IPS-20b (cell line): ENCODE data around the gene CAMK2B.
"Not testable (repeated sequence)": the region's sequence is repeated elsewhere in the genome, so short reads cannot be mapped to it uniquely, and the experiment has no call there.

Source experiments
- H3K27ac ChIP-seq: one replicate; pipeline ENCODE4 v1.5.1; 2013; ENCODE audit warnings: low read length
- H3K27me3 ChIP-seq: 2 replicates; pipeline ENCODE4 v1.6.1; 2013; ENCODE audit warnings: mild to moderate bottlenecking, low read length, inconsistent platforms; ENCODE audit not compliant: insufficient read depth
- H3K36me3 ChIP-seq: 2 replicates; pipeline ENCODE4 v1.6.1; 2013; ENCODE audit warnings: low read depth, mild to moderate bottlenecking, inconsistent platforms, low read length, moderate library complexity; ENCODE audit not compliant: insufficient read depth
- H3K4me1 ChIP-seq: 2 replicates; pipeline ENCODE4 v1.6.1; 2013; ENCODE audit warnings: mild to moderate bottlenecking, control low read depth, inconsistent platforms, low read length, moderate library complexity; ENCODE audit not compliant: insufficient read depth
- H3K4me3 ChIP-seq: 2 replicates; pipeline ENCODE4 v1.5.1; 2013; ENCODE audit warnings: mild to moderate bottlenecking, low read length, inconsistent platforms
- H3K9ac ChIP-seq: 2 replicates; pipeline ENCODE4 v1.6.1; 2013; ENCODE audit warnings: low read depth, mild to moderate bottlenecking, inconsistent platforms, low read length, moderate library complexity
- H3K9me3 ChIP-seq: 2 replicates; pipeline ENCODE4 v1.6.1; 2013; ENCODE audit warnings: mild to moderate bottlenecking, low read depth, low read length, inconsistent platforms; ENCODE audit not compliant: insufficient read depth

CAMK2B gene

GRCh38 chr7:44185729-44186128, 139.7 kb downstream of the CAMK2B start:
- H3K27ac ChIP-seq: no peak overlapping the region
- H3K36me3 ChIP-seq: no peaks in the 10 kb centered on the region
- H3K4me3 ChIP-seq: no peak overlapping the region
- no peaks in the 10 kb centered on the region for H3K27me3 ChIP-seq
- no peak overlapping the region for H3K9ac ChIP-seq
- H3K4me1 ChIP-seq: 0 out of 2 replicates have a peak, but pooled peaks cover 2% of the 10 kb centered on the region
- peaks cover 7% of the 10 kb centered on the region; the same call in 1 of the 2 replicates for H3K9me3 ChIP-seq

- H3K9ac ChIP-seq: no peak overlapping the region
- H3K4me1 ChIP-seq: 0 out of 2 replicates have a peak, but pooled peaks cover 2% of the 10 kb centered on the region
- H3K4me3 ChIP-seq: no peak overlapping the region
Measured at GRCh38 chr7:44184873-44185446, 140.4 kb downstream of the CAMK2B start.

GRCh38 chr7:44184206-44184872, 141.1 kb downstream of the CAMK2B start:
- no peaks in the 10 kb centered on the region for H3K27me3 ChIP-seq
- H3K36me3 ChIP-seq: no peaks in the 10 kb centered on the region
- H3K9me3 ChIP-seq: peaks cover 7% of the 10 kb centered on the region; the same call in 1 of the 2 replicates
- no peak overlapping the region for H3K27ac ChIP-seq
- H3K4me1 ChIP-seq: 0 out of 2 replicates have a peak, but pooled peaks cover 2% of the 10 kb centered on the region
- no peak overlapping the region for H3K9ac ChIP-seq
- no peak overlapping the region for H3K4me3 ChIP-seq

More at GRCh38 chr7:44184873-44185446, 140.4 kb downstream of the CAMK2B start:
- Histone ChIP-seq H3K9me3 (peaks cover 7% of the 10 kb centered on the region; the same call in 1 of the 2 replicates), H3K36me3 (no peaks in the 10 kb centered on the region), H3K27ac (no peak overlapping the region), H3K27me3 (no peaks in the 10 kb centered on the region)

GRCh38 chr7:44183386-44183785, 142.0 kb downstream of the CAMK2B start:
- H3K36me3 ChIP-seq: no peaks in the 10 kb centered on the region
- H3K27me3 ChIP-seq: no peaks in the 10 kb centered on the region
- no peak overlapping the region for H3K27ac ChIP-seq
- H3K4me1 ChIP-seq: 0 out of 2 replicates have a peak, but pooled peaks cover 2% of the 10 kb centered on the region
- peaks cover 7% of the 10 kb centered on the region; the same call in 1 of the 2 replicates for H3K9me3 ChIP-seq
- H3K9ac ChIP-seq: no peak overlapping the region
- no peak overlapping the region for H3K4me3 ChIP-seq

- Histone ChIP-seq H3K9ac (no peak overlapping the region), H3K27me3 (no peaks in the 10 kb centered on the region), H3K4me1 (0 out of 2 replicates have a peak, but pooled peaks cover 2% of the 10 kb centered on the region), H3K36me3 (no peaks in the 10 kb centered on the region), H3K4me3 (no peak overlapping the region), H3K9me3 (peaks cover 7% of the 10 kb centered on the region; the same call in 1 of the 2 replicates), H3K27ac (no peak overlapping the region)
Measured at GRCh38 chr7:44182827-44183226, 142.6 kb downstream of the CAMK2B start.

GRCh38 chr7:44180631-44181030, 144.8 kb downstream of the CAMK2B start:
- no peaks in the 10 kb centered on the region for H3K27me3 ChIP-seq
- H3K36me3 ChIP-seq: no peaks in the 10 kb centered on the region
- no peak overlapping the region for H3K4me3 ChIP-seq
- H3K27ac ChIP-seq: no peak overlapping the region
- H3K9ac ChIP-seq: no peak overlapping the region
- H3K9me3 ChIP-seq: peaks cover 7% of the 10 kb centered on the region; the same call in 1 of the 2 replicates
- 0 out of 2 replicates have a peak, but pooled peaks cover 2% of the 10 kb centered on the region for H3K4me1 ChIP-seq

GRCh38 chr7:44177570-44178131, 147.7 kb downstream of the CAMK2B start:
- H3K9ac ChIP-seq: no peak overlapping the region
- H3K27ac ChIP-seq: no peak overlapping the region

GRCh38 chr7:44176486-44176885, 148.9 kb downstream of the CAMK2B start:
- no peaks in the 10 kb centered on the region for H3K9me3 ChIP-seq
- no peaks in the 10 kb centered on the region for H3K27me3 ChIP-seq
- no peaks in the 10 kb centered on the region for H3K36me3 ChIP-seq
- H3K27ac ChIP-seq: no peak overlapping the region
- no peaks in the 10 kb centered on the region for H3K4me1 ChIP-seq
- no peak overlapping the region for H3K9ac ChIP-seq
- H3K4me3 ChIP-seq: no peak overlapping the region

More at GRCh38 chr7:44177570-44178131, 147.7 kb downstream of the CAMK2B start:
- no peak overlapping the region for H3K4me3 ChIP-seq
- peaks cover 2% of the 10 kb centered on the region; the same call in 1 of the 2 replicates for H3K9me3 ChIP-seq
- H3K36me3 ChIP-seq: no peaks in the 10 kb centered on the region
- no peaks in the 10 kb centered on the region for H3K27me3 ChIP-seq
- H3K4me1 ChIP-seq: no peaks in the 10 kb centered on the region

- H3K9ac ChIP-seq: no peak overlapping the region
- no peaks in the 10 kb centered on the region for H3K4me1 ChIP-seq
- no peak overlapping the region for H3K4me3 ChIP-seq
- no peaks in the 10 kb centered on the region for H3K9me3 ChIP-seq
- H3K27ac ChIP-seq: no peak overlapping the region
- no peaks in the 10 kb centered on the region for H3K36me3 ChIP-seq
- no peaks in the 10 kb centered on the region for H3K27me3 ChIP-seq
Measured at GRCh38 chr7:44175730-44176129, 149.7 kb downstream of the CAMK2B start.

GRCh38 chr7:44174694-44174948, 150.8 kb downstream of the CAMK2B start:
- H3K4me1 ChIP-seq, H3K27me3 ChIP-seq, H3K27ac ChIP-seq, H3K4me3 ChIP-seq, H3K9me3 ChIP-seq, H3K9ac ChIP-seq, H3K36me3 ChIP-seq: not testable (repeated sequence)

GRCh38 chr7:44173911-44174693, 151.3 kb downstream of the CAMK2B start:
- no peaks in the 10 kb centered on the region for H3K4me1 ChIP-seq
- H3K9me3 ChIP-seq: no peaks in the 10 kb centered on the region
- no peaks in the 10 kb centered on the region for H3K27me3 ChIP-seq
- no peak overlapping the region for H3K4me3 ChIP-seq
- no peak overlapping the region for H3K27ac ChIP-seq
- H3K9ac ChIP-seq: no peak overlapping the region
- H3K36me3 ChIP-seq: no peaks in the 10 kb centered on the region
